PC-3 (cell line): Measurements from ENCODE around the gene PAQR3. TPM values are rescaled to one million over a fixed set of nuclear protein-coding genes. Genes with fewer than 3 reads are reported as not detected.
"Not testable (repeated sequence)": the region's sequence is repeated elsewhere in the genome, so short reads cannot be mapped to it uniquely, and the experiment has no call there.

Experiments
- ATAC-seq: fragments of 200-7000 bp; cut with Tn5 transposase; 2 replicates; pipeline ENCODE4 v1.9.1; 2020; ENCODE audit warnings: mild to moderate bottlenecking, moderate library complexity
- BruUV-seq: library from RNA; stranded (reverse); fragments of 400-500 nt; replicated peaks from 2 replicates; lab custom pipeline; 2021; lab: Mats Ljungman, UMichigan
- CTCF ChIA-PET: fragments of 300-600 bp; sonication (Branson Sonifier 250); formaldehyde crosslinking; loops from one replicate; lab custom pipeline; 2022; ENCODE audit warnings: antibody characterized with exemption; lab: Charles Lee
- POLR2A ChIA-PET: fragments of 300-600 bp; sonication (Branson Sonifier 250); formaldehyde crosslinking; loops from one replicate; lab custom pipeline; 2022; ENCODE audit warnings: antibody characterized with exemption; ENCODE audit not compliant: unreplicated experiment; lab: Charles Lee
- DNase-seq: peaks from one replicate; pipeline ENCODE4 v3.0.0-alpha.2; 2015
- H2AFZ ChIP-seq: fragments of 300-600 bp; sonication (generic); 2 replicates; pipeline ENCODE4 v1.6.0; 2016; ENCODE audit warnings: antibody characterized with exemption, low read length
- H3F3A ChIP-seq: fragments of 300-600 bp; sonication (generic); one replicate; pipeline ENCODE4 v1.6.0; 2017; ENCODE audit warnings: antibody characterized with exemption, low read length, control low read depth, mild to moderate bottlenecking; ENCODE audit not compliant: unreplicated experiment
- H3K27ac ChIP-seq: fragments of 300-600 bp; sonication (generic); 2 replicates; pipeline ENCODE4 v1.5.1; 2016; ENCODE audit warnings: mild to moderate bottlenecking, low read length
- H3K27me3 ChIP-seq: fragments of 300-600 bp; sonication (generic); 2 replicates; pipeline ENCODE4 v1.6.1; 2016; ENCODE audit warnings: low read length, mixed read lengths
- H3K36me3 ChIP-seq: fragments of 300-600 bp; sonication (generic); 2 replicates; pipeline ENCODE4 v1.6.1; 2016; ENCODE audit warnings: low read depth, mixed run types, low read length, mixed read lengths
- H3K4me1 ChIP-seq: fragments of 300-600 bp; sonication (generic); 2 replicates; pipeline ENCODE4 v1.5.1; 2016; ENCODE audit warnings: low read length; ENCODE audit not compliant: insufficient read depth
- H3K4me2 ChIP-seq: fragments of 300-600 bp; sonication (generic); 2 replicates; pipeline ENCODE4 v1.6.0; 2016; ENCODE audit warnings: low read length
- H3K4me3 ChIP-seq: fragments of 300-600 bp; sonication (generic); 2 replicates; pipeline ENCODE4 v1.5.1; 2016; ENCODE audit warnings: mild to moderate bottlenecking, low read length, mixed read lengths
- H3K79me2 ChIP-seq: fragments of 300-600 bp; sonication (generic); 2 replicates; pipeline ENCODE4 v1.6.1; 2017; ENCODE audit warnings: low read length, mixed read lengths
- H3K9ac ChIP-seq: fragments of 300-600 bp; sonication (generic); 2 replicates; pipeline ENCODE4 v1.6.0; 2016; ENCODE audit warnings: mild to moderate bottlenecking, low read length
- H3K9me2 ChIP-seq: fragments of 300-600 bp; sonication (generic); replicated peaks from 2 replicates; pipeline ENCODE4 v1.6.1; 2016; ENCODE audit warnings: mixed run types, low read length, mixed read lengths
- H3K9me3 ChIP-seq: fragments of 300-600 bp; sonication (generic); 2 replicates; pipeline ENCODE4 v1.6.1; 2016; ENCODE audit warnings: low read length, mixed read lengths
- H4K20me1 ChIP-seq: fragments of 300-600 bp; sonication (generic); 2 replicates; pipeline ENCODE4 v1.6.1; 2016; ENCODE audit warnings: low read length, mixed read lengths
- CTCF ChIP-seq: fragments of 300-600 bp; sonication (generic); conservative IDR thresholded peaks from 2 replicates; pipeline ENCODE4 v1.5.1; 2017; ENCODE audit warnings: antibody characterized with exemption, low read depth, mild to moderate bottlenecking, low read length
- EZH2 ChIP-seq: fragments of 300-600 bp; sonication (generic); IDR thresholded peaks from one replicate; pipeline ENCODE4 v1.6.1; 2017; ENCODE audit warnings: antibody characterized with exemption, mild to moderate bottlenecking, low read length; ENCODE audit not compliant: unreplicated experiment
- EZH2phosphoT487 ChIP-seq: fragments of 300-600 bp; sonication (generic); IDR thresholded peaks from 2 replicates; pipeline ENCODE4 v1.6.1; 2018; ENCODE audit warnings: mild to moderate bottlenecking, antibody characterized with exemption, low read length, borderline replicate concordance
- intact Hi-C: fragments of 100-400 bp; cut with micrococcal nuclease; formaldehyde crosslinking; loops from 2 replicates; pipeline ENCODE4 v1.9.0; 2023
- total RNA-seq: library from RNA; depleted of rRNA; stranded (reverse); fragments of >200 nt; gene quantifications from 2 replicates; pipeline ENCODE4 v1.2.3, GENCODE V29; 2014

Gene PAQR3
- total RNA-seq, 1 experiment from 2014 or later, result 16.9 TPM

- POLR2A ChIA-PET, result no interaction called here
- Histone ChIP-seq H3F3A (no peaks in the 10 kb centered on the region), H3K36me3 (no peaks in the 10 kb centered on the region; the same call in 1 of the 2 replicates), H3K9me2 (no peaks in the 10 kb centered on the region), H3K79me2 (no peaks in the 10 kb centered on the region), H3K4me1 (no peaks in the 10 kb centered on the region), H3K4me3 (no peak overlapping the region), H3K27ac (no peak overlapping the region), H3K4me2 (no peak overlapping the region), H3K27me3 (no peaks in the 10 kb centered on the region), H2AFZ (no peak overlapping the region), H4K20me1 (no peaks in the 10 kb centered on the region), H3K9ac (no peak overlapping the region), H3K9me3 (no peaks in the 10 kb centered on the region)
- CTCF ChIA-PET, result no interaction called here
- BruUV-seq, result no TSS peak
- intact Hi-C loops, result no loop called here
- TF ChIP-seq EZH2phosphoT487 (no peak), EZH2 (no peak), CTCF (peak; percentile 33; the same call in 1 of the 2 replicates)
- ATAC-seq, result no peak
- no peak for DNase-seq
These were observed 15.6 kb downstream of the PAQR3 start for GRCh38 chr4:78923464-78924312.

DNA sequence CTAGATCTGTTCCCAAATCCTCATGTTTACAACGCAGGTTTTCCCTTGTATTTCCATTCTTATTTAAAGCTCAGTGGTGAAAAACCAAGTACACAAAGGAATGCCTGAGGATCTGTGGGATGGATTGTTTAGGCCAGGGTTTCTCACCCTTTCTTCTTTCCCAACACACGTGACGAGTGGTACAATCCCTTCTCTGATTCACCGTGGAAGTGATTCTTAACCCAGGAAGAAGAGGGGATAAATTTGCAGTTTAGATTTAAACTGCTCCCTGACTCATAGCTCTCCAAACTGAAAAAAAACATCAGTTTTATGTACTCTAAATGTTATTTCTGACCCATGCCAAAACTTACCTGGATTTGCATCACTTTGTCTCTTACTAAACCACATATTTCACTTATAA, 17.0 kb downstream of the PAQR3 start:
- ATAC-seq, result no peak
- BruUV-seq, result no TSS peak
- no peaks in the 10 kb centered on the region for H3K27me3 ChIP-seq
- H3K9me3 ChIP-seq, result no peaks in the 10 kb centered on the region
- no peaks in the 10 kb centered on the region for H3K4me1 ChIP-seq
- no peak overlapping the region for H3K9ac ChIP-seq
- CTCF ChIA-PET, result no interaction called here
- DNase-seq, result no peak
- intact Hi-C loops, result no loop called here
- no peak for TF ChIP-seq EZH2
- TF ChIP-seq EZH2phosphoT487, result no peak
- TF ChIP-seq CTCF, result no peak
- H3F3A ChIP-seq, result no peaks in the 10 kb centered on the region
- H3K79me2 ChIP-seq, result no peaks in the 10 kb centered on the region
- H3K9me2 ChIP-seq, result no peaks in the 10 kb centered on the region
- no peaks in the 10 kb centered on the region; the same call in 1 of the 2 replicates for H3K36me3 ChIP-seq
- no peak overlapping the region for H3K4me2 ChIP-seq
- H2AFZ ChIP-seq, result no peak overlapping the region
- no peak overlapping the region for H3K4me3 ChIP-seq
- H4K20me1 ChIP-seq, result no peaks in the 10 kb centered on the region
- POLR2A ChIA-PET, result no interaction called here
- H3K27ac ChIP-seq, result no peak overlapping the region

DNA sequence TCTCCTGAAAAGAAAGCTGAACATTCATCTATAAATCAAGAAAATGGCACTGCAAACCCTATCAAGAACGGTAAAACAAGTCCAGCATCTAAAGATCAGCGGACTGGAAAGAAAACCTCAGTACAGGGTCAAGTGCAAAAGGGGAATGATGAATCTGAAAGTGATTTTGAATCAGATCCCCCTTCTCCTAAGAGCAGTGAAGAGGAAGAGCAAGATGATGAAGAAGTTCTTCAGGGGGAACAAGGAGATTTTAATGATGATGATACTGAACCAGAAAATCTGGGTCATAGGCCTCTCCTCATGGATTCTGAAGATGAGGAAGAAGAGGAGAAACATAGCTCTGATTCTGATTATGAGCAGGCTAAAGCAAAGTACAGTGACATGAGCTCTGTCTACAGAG, 28.6 kb downstream of the PAQR3 start:
- ChIA-PET POLR2A (no interaction called here), CTCF (no interaction called here)
- no peak overlapping the region for H3K4me3 ChIP-seq
- no peaks in the 10 kb centered on the region for H3K9me3 ChIP-seq
- H4K20me1 ChIP-seq, result no peaks in the 10 kb centered on the region
- H3K4me1 ChIP-seq, result no peaks in the 10 kb centered on the region
- no TSS peak for BruUV-seq
- H3K79me2 ChIP-seq, result no peaks in the 10 kb centered on the region
- intact Hi-C loops, result no loop called here
- H2AFZ ChIP-seq, result no peak overlapping the region
- H3F3A ChIP-seq, result no peaks in the 10 kb centered on the region
- H3K9me2 ChIP-seq, result no peaks in the 10 kb centered on the region
- no peaks in the 10 kb centered on the region for H3K27me3 ChIP-seq
- no peaks in the 10 kb centered on the region for H3K36me3 ChIP-seq
- DNase-seq (no peak), ATAC-seq (no peak)
- H3K9ac ChIP-seq, result no peak overlapping the region
- H3K4me2 ChIP-seq, result no peak overlapping the region
- no peak for TF ChIP-seq EZH2phosphoT487
- no peak for TF ChIP-seq EZH2
- TF ChIP-seq CTCF, result no peak
- H3K27ac ChIP-seq, result no peak overlapping the region

DNA sequence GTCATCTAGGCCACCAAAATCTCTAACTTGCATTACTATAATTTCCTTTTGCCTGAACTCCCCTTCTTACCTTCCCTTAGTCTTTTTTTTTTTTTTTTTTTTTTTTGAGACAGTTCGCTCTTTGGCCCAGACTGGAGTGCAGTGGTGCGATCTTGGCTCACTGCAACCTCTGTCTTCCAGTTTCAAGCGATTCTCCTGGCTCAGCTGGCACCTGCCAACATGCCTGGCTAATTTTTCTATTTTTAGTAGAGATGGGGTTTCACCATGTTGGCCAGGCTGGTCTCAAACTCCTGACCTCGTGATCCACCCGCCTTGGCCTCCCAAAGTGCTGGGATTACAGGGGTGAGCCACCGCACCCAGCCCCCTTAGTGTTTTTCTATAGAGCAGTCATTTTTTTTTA, 30.3 kb downstream of the PAQR3 start:
- H3K4me3 ChIP-seq, H3K4me1 ChIP-seq, DNase-seq, H3K27me3 ChIP-seq, H3F3A ChIP-seq, H3K36me3 ChIP-seq, CTCF ChIA-PET, H3K9me3 ChIP-seq, H4K20me1 ChIP-seq, H3K79me2 ChIP-seq, H3K9ac ChIP-seq, BruUV-seq, ATAC-seq, POLR2A ChIA-PET, H3K9me2 ChIP-seq, H3K4me2 ChIP-seq, H3K27ac ChIP-seq, H2AFZ ChIP-seq, intact Hi-C loops: not testable (repeated sequence)
